ENCODE results near the gene VSIG4. TPM values are rescaled to one million over a fixed set of nuclear protein-coding genes. Genes with fewer than 3 reads are reported as not detected.
A peak's percentile ranks its signal among the peaks of the same experiment; 100 is the strongest.
"Not testable (repeated sequence)": the region's sequence is repeated elsewhere in the genome, so short reads cannot be mapped to it uniquely, and the experiment has no call there.

VSIG4 gene
- polyA plus RNA-seq, 3 donors from 2014 or later, result not detected

DNA sequence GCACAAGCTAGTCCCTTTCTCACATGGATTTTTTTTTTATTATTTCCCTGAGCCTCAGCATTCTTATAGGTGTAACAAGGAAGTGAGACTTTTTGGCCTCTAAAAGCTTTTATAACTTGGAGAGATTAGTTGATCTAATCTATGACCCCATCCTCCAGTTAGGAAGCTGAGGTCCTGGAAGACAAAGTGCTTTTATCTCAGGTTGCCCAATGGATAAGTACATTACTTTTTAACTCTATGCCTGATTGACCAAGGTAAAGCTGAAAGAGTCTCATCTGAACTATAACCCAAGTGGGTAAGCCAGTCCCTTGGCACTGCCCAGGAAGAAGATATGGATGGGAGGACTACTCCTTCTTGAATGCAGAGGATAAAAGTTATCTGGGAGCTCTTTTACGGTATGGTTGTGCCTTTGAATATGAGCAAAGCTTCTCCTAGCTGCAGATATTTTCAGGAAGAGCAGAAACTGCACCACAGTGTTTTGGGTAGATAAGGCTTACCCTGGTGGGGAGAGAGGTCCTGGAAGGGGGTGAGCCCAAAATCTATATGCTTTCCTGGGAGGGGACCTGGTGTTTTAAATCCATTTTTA is 40.2 kb downstream of the VSIG4 start:
- Mint-ChIP-seq H3K4me3 (no peak overlapping the region), H3K36me3 (peaks cover 0 to 3% (median 0%) of the 10 kb centered on the region in 3 donors), H3K27me3 (ENCODE audit: low read depth in 3 of 3) (peaks cover 0 to 3% (median 0%) of the 10 kb centered on the region in 3 donors), H3K9me3 (peaks cover 0 to 2% (median 0%) of the 10 kb centered on the region in 6 donors), H3K4me1 (peaks cover 25 to 36% of the 10 kb centered on the region in 2 donors), H3K27ac (no peak overlapping the region)
- no peak for DNase-seq

DNA sequence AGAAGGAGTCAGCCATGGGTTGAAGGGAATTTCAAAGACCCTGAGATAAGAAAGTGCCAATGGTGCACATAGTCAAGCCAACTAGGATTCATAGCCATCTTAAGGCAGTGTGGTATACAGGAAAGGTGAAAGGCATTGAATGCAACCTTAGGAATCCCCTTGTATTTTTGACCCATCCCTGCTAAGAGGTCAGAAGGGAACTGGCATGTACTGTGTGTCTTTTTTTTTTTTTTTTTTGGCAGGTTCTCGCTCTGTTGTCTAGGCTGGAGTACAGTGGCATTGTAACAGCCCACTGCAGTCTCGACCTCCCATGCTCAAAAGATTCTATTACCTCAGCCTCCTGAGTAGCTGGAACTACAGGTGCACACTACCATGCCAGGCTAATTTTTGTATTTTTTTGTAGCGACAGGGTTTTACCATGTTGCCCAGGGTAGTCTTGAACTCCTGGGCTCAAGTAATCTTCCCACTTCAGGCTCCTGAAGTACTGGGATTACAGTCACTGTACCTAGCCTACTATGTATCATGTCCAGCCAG is 40.8 kb downstream of the VSIG4 start:
- Mint-ChIP-seq H3K9me3 (peaks cover 0 to 2% (median 0%) of the 10 kb centered on the region in 6 donors), H3K4me3 (no peak overlapping the region), H3K27ac (no peak overlapping the region), H3K27me3 (ENCODE audit: low read depth in 3 of 3) (peaks cover 0 to 3% (median 0%) of the 10 kb centered on the region in 3 donors), H3K36me3 (peaks cover 0 to 3% (median 0%) of the 10 kb centered on the region in 3 donors), H3K4me1 (peaks cover 26 to 37% of the 10 kb centered on the region in 2 donors)
- no peak for DNase-seq

DNA sequence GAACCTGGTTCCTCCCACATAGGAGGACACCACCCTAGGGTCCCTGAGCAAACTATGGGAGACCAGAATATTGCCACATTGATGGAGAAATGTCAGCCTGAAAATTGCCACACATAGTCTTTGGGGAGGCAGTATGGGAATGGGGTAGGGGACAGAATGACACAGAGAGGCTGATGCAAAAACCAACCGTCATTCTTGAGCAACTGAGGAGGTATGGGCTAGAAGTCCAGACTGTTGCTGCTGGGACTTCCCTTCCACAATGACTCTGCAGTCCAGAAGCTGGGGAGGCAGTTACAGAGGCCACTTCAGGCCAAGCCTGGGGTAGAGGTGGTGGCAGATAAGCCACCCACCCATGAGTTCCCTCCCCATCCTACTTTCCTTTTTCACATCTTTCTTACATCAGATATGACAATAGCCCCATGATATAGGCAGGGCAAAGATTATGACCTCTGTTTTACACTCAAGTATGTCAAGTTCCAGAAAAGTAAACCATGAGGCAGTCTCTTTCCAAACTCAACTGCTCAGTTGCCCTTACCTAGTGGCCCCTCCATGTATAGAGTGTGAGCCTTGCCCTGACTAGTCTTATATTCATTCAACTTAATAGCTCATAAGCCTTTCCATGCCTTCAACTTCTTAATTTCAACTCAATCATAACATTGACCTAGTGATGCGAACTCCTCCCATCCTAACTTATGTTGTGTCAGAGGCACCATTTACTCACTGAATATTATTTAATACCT is 41.7 kb downstream of the VSIG4 start:
- Mint-ChIP-seq H3K27ac (no peak overlapping the region), H3K27me3 (ENCODE audit: low read depth in 3 of 3) (peaks cover 0 to 3% (median 1%) of the 10 kb centered on the region in 3 donors), H3K36me3 (peaks cover 0 to 3% (median 0%) of the 10 kb centered on the region in 3 donors), H3K9me3 (peaks cover 0 to 2% (median 0%) of the 10 kb centered on the region in 6 donors), H3K4me3 (no peak overlapping the region), H3K4me1 (peaks cover 28 to 41% of the 10 kb centered on the region in 2 donors)
- DNase-seq, result no peak

DNA sequence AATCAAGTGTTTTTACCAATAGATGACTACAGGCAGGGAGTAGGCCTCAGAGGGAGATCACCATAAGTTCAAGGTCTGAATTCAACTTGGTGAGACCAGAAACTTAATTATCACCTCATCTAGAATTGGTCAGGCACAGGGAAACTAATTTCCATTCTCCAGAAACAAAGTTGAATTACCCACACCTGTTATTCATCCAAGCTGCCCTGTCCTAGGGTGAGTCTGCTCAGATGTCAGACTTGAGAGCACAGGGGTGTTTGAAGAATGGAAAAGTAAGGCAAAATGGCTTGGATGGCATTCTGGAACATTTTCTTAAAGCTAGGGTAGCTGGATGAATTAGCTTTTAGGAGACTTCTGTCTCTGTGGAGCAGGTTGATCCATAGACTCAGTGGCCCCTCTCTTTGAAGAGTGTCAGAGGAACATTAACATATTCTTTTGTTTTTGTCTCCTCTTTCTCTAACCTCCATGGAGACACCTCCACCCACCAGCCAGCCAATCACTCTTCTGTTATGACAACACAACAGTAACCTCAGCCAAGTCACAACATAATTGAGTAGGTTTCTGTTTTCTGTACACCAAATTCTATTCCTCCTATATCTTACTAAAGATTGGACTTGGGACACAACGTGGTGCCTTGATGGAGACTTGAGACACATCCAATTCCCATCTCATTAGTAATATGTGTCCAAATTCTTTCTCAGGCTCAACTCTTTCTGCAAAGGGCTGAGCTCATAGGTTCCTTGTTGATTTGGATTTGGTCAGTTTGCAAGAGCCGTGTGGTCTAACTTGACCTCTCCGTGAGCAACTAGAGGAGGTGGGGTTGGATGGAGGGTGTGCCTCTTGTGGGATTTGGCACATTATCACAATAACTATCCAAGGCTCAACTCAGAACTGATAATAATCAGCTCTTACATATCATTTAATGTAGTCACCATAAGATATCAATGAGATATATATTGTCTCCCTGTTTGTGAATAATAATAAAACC is 45.1 kb downstream of the VSIG4 start:
- no peak for DNase-seq
- Mint-ChIP-seq H3K4me3 (no peak overlapping the region), H3K27ac (peak overlapping the region in 1 of 6 donors; percentile 57), H3K36me3 (peaks cover 0 to 3% (median 0%) of the 10 kb centered on the region in 3 donors), H3K4me1 (peaks cover 18 to 34% of the 10 kb centered on the region in 2 donors), H3K9me3 (no peaks in the 10 kb centered on the region), H3K27me3 (ENCODE audit: low read depth in 3 of 3) (peaks cover 0 to 4% (median 3%) of the 10 kb centered on the region in 3 donors)

DNA sequence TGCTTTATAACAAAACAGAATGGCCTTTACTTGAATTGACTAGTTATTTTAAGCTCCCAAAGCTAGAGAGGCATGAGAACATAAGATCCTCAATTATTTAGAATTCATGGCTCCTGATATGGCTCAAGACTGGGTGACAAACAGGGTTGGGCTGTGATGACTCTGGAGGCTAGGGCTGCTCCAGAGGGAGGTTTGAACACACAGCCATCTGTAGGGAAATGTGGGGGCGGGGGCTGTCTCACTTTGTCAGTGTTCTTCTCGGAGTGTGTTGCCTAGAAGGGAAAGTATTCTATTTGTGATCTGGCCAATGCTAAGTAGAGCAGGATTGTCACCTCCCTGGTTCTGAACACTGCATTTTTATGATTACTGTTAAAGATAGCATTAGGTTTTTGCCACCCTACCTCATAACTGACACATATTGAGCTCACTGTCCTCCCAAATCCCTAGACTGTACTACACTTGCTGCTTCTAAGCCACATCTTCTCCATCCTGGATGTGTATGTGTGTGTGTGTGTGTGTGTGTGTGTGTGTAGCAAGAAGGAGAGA is 45.9 kb downstream of the VSIG4 start:
- peaks cover 0 to 3% (median 0%) of the 10 kb centered on the region in 3 donors for H3K36me3 Mint-ChIP-seq
- no peaks in the 10 kb centered on the region for H3K9me3 Mint-ChIP-seq
- DNase-seq, result no peak
- H3K27me3 Mint-ChIP-seq (ENCODE audit: low read depth in 3 of 3), result peaks cover 0 to 4% (median 3%) of the 10 kb centered on the region in 3 donors
- peak overlapping the region in 3 of 6 donors; percentile 56 to 60 (median 57) for H3K27ac Mint-ChIP-seq
- peaks cover 18 to 34% of the 10 kb centered on the region in 2 donors for H3K4me1 Mint-ChIP-seq
- H3K4me3 Mint-ChIP-seq, result no peak overlapping the region

DNA sequence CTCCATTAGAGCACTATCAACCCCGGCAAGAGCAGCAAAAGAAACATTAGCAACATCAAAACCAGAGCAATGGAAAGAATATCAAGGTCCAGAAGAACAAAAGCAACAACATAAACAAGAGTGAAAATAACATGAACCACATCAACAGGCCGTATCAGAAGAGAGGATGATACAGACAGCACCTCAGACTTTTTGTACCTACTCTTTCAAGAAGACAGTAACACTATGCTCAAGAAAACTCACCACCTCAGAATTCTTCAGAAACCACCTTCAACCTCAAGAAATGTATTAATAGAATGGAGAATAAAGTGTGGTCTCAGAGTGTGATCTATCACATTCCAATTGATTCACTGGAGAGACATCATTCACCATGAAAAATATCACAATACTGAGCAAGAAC is 46.5 kb downstream of the VSIG4 start:
- no peak for DNase-seq
- H3K27me3 Mint-ChIP-seq (ENCODE audit: low read depth in 3 of 3), result peaks cover 0 to 4% (median 3%) of the 10 kb centered on the region in 3 donors
- H3K36me3 Mint-ChIP-seq, result no peaks in the 10 kb centered on the region
- H3K27ac Mint-ChIP-seq, result peak overlapping the region in 4 of 6 donors; percentile 17 to 74 (median 48)
- H3K4me3 Mint-ChIP-seq, result peak overlapping the region in 1 of 5 donors; percentile 12
- H3K4me1 Mint-ChIP-seq, result peaks cover 19 to 34% of the 10 kb centered on the region in 2 donors
- no peaks in the 10 kb centered on the region for H3K9me3 Mint-ChIP-seq

DNA sequence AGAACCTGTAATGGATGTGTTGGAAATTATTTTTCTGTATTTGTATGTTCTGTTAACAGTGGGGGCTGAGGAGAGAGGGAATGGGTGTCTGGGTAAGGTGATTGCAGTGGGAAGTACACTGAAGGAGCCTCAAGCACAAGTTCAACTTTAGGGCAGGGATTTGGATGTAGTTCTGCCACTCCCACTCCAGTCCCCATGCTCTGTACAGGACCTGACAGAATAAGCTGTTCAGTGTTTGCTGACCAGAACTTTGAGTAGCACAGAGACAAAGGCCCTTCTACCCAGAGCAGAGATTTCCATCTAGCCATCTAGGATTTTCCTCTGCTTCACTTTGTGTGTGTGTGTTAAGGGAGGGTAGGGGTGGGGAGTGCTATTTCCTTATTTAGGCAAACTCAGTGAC is 49.2 kb downstream of the VSIG4 start:
- peaks cover 0 to 6% (median 3%) of the 10 kb centered on the region in 3 donors for H3K27me3 Mint-ChIP-seq (ENCODE audit: low read depth in 3 of 3)
- no peak for DNase-seq
- H3K36me3 Mint-ChIP-seq, result no peaks in the 10 kb centered on the region
- H3K4me1 Mint-ChIP-seq, result peaks cover 37 to 57% of the 10 kb centered on the region in 2 donors
- no peaks in the 10 kb centered on the region for H3K9me3 Mint-ChIP-seq
- H3K4me3 Mint-ChIP-seq, result no peak overlapping the region
- H3K27ac Mint-ChIP-seq, result no peak overlapping the region

DNA sequence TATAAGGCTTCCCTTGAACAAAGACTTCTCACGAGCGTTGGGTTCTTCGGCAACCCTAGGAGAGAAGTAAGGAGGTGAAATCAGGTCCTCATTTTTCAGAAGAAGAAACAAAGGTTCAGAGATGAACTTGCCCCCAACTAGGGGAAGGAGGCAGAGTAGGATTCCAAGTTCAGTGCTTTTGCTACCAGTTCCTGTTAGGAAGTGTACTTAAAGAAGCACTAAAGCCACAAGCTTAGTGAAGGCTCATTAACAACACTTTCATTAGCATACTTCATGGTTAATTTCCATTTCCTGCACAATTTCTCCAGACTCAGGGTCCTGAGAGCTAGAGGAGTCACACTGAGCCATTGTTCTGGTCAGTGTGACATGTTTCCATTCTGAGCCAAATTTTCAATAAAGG is 52.1 kb downstream of the VSIG4 start:
- Mint-ChIP-seq H3K9me3 (no peaks in the 10 kb centered on the region), H3K27me3 (ENCODE audit: low read depth in 3 of 3) (peaks cover 1 to 6% (median 1%) of the 10 kb centered on the region in 3 donors), H3K27ac (peak overlapping the region in 4 of 6 donors; percentile 9 to 76 (median 54)), H3K4me1 (peaks cover 24 to 32% of the 10 kb centered on the region in 2 donors), H3K4me3 (no peak overlapping the region), H3K36me3 (peaks cover 0 to 2% (median 0%) of the 10 kb centered on the region in 3 donors)
- no peak for DNase-seq

DNA sequence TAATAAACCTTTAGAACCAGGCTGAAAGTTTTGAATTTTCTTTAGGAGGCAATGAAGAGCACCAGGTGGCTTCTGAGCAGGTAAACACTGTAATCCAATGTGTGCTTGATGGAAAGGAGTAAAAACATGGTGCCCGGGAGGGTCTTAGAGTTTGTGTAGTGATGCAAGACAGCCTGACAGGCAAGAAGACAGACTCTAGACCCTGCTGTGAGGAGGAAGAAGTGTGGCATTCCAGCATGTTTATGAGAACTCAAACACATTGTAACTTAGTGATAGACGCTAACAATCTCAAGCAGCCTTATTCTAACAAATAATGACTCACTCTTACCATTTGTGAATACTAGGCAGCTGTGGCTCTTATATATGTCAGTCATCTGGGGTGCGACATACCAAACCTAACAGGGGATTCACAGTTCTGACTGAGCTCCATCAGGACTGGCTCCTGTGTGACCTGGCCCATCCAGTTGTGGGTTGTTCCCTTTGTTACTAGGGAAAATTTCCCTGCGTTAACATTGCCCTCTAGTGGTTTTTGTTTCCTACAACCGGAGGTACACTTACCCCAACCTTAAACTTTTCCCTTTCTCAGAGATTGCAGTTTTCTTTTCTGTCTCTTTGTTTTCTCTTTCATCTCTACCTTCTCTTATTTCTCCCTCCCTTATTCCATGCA is 53.8 kb downstream of the VSIG4 start:
- H3K36me3 Mint-ChIP-seq, result peaks cover 0 to 3% (median 0%) of the 10 kb centered on the region in 3 donors
- peak overlapping the region in 2 of 5 donors; percentile 23 to 53 for H3K4me3 Mint-ChIP-seq
- DNase-seq, result peak; percentile 59 to 67 (median 65)
- peaks cover 24 to 30% of the 10 kb centered on the region in 2 donors for H3K4me1 Mint-ChIP-seq
- peaks cover 1 to 6% (median 4%) of the 10 kb centered on the region in 3 donors for H3K27me3 Mint-ChIP-seq (ENCODE audit: low read depth in 3 of 3)
- peak overlapping the region; percentile 43 to 85 (median 70) for H3K27ac Mint-ChIP-seq
- H3K9me3 Mint-ChIP-seq, result no peaks in the 10 kb centered on the region

DNA sequence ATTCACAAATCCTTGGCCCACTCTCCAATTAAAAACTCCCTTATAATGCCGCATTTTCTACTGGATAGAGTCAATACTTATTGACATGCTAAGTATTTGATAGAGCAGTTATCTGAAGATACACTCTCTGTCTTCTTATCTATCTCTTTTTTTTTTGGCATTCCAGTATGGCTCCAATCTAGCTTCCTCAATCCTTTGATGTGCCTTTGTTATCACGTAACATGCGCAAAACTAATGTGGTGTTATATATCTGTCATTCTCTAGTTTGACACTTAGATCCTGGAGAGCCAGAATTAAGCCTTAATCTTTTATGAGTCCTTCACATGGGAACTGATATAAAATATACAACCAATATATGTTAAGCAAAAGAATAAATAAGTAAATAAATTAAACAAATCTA is 54.7 kb downstream of the VSIG4 start:
- H3K36me3 Mint-ChIP-seq, result peaks cover 0 to 3% (median 0%) of the 10 kb centered on the region in 3 donors
- no peak overlapping the region for H3K4me3 Mint-ChIP-seq
- peaks cover 24 to 30% of the 10 kb centered on the region in 2 donors for H3K4me1 Mint-ChIP-seq
- peaks cover 0 to 8% (median 2%) of the 10 kb centered on the region in 3 donors for H3K27me3 Mint-ChIP-seq (ENCODE audit: low read depth in 3 of 3)
- H3K27ac Mint-ChIP-seq, result peak overlapping the region in 1 of 6 donors; percentile 84
- no peaks in the 10 kb centered on the region for H3K9me3 Mint-ChIP-seq
- DNase-seq, result no peak

DNA sequence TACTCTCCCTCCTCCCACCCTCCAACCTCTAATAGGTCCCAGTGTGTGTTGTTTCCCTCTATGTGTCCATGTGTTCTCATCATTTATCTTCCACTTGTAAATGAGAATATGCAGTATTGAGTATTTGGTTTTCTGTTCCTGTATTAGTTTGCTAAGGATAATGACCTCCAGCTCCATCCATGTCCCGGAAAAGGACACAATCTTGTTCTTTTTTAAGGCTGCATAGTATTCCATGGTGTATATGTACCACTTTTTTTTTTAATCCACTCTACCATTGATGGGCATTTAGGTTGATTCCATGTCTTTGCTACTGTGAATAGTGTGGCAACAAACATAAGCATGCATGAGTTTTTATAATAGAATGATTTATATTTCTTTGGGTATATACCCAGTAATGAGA is 62.7 kb downstream of the VSIG4 start:
- not testable (repeated sequence) for H3K4me3 Mint-ChIP-seq, DNase-seq, H3K9me3 Mint-ChIP-seq, H3K4me1 Mint-ChIP-seq, H3K27ac Mint-ChIP-seq, H3K36me3 Mint-ChIP-seq
- H3K27me3 Mint-ChIP-seq (ENCODE audit: low read depth in 3 of 3), result peaks cover 0 to 12% (median 8%) of the 10 kb centered on the region in 3 donors

DNA sequence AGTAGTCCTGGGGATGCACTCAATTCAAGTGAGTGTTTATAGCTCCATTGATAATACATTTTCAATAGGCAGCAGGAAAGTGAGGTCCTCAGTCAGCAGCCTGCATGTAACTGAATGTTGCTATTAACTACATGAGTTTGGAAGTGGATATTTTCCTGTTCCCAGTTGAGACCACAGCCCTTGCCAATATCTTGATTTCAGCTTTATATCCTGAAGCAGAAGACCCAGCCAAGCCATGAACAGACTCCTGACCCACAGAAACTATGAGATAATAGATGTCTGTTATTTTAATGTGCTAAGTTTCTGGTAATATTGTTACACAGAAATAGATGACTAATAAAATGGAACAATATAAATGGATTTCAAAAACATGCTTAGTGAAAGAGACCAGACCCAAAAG is 63.7 kb downstream of the VSIG4 start:
- H3K27me3 Mint-ChIP-seq (ENCODE audit: low read depth in 3 of 3), result peaks cover 0 to 14% (median 6%) of the 10 kb centered on the region in 3 donors
- H3K27ac Mint-ChIP-seq, result no peak overlapping the region
- no peaks in the 10 kb centered on the region for H3K4me1 Mint-ChIP-seq
- no peaks in the 10 kb centered on the region for H3K9me3 Mint-ChIP-seq
- peaks cover 0 to 9% (median 0%) of the 10 kb centered on the region in 3 donors for H3K36me3 Mint-ChIP-seq
- DNase-seq, result no peak
- H3K4me3 Mint-ChIP-seq, result no peak overlapping the region
